ENCODE results near the gene SEMA6D.

The SEMA6D gene

GRCh38 chr15:47744496-47744895 lies 27.2 kb downstream of the SEMA6D start:
- no peak for DNase-seq

- no peak for DNase-seq
Measured at GRCh38 chr15:47744973-47745372, 27.7 kb downstream of the SEMA6D start.

DNA sequence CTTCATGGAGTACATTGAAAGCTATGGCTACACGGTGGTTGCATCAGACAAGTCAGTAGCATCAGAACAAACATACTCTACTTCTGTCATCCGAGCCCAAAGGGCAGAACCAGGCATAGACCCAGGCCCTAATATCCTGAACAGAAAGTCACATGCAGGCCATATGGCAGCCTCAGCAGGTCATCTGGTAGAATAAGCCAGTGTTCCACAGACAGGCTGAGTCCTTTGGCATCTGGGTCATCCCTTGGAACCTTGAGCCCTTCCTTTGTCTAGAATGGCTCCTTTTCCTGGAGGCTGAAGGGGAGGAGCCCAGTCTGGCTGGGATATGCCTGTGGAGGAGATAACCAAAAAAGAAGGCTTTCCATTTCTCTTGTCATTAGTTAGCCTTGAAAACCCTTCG lies 29.2 kb downstream of the SEMA6D start:
- no peak for DNase-seq

GRCh38 chr15:47750030-47750739 lies 32.9 kb downstream of the SEMA6D start:
- DNase-seq: no peak

DNA sequence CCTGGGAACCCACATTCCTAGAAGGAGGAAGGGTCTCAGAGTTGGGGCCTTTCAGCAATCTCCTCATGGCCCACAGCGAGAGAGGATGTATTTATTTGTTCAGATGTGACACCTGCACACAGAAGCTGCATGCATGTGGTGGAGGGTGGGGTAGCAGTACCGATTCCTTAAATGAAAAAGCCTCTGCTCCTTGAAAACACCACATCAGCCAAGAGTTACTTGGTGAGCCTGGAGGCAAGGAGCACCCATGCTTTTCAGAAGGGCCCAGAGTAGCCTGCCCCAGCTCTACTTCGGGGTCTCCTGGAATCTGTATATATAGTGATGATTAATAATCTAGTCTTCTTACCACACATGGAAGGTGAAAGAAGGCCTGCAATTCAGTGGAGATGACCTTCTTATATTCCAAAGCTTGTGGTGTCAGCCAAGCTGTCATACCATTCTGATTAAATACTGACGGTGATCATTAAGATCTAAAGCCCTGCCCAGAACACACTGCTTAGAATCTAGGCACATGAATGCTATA lies 33.5 kb downstream of the SEMA6D start:
- DNase-seq: no peak

- no peak for DNase-seq
Measured at GRCh38 chr15:47753591-47753990, 36.3 kb downstream of the SEMA6D start.

- DNase-seq: no peak
Measured at GRCh38 chr15:47754312-47754711, 37.0 kb downstream of the SEMA6D start.

DNA sequence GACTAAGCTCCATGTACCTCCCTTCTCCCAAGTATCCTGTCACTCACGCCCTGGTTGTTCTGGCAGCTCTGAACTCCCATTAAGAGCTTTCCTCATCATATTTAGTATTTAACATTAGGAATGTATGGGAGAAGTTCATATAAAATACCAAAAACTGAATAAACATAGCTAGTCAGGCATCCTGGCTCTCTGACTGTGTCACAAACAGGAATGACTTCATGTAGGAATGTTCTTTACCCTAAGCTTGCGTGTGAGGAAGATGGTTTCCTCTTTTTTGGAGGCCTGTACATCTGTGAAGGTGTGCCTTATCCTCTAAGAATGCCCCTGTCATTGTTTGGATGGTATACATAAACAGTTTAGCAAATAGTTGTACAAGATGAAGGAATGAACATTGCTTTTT lies 38.6 kb downstream of the SEMA6D start:
- no peak for DNase-seq

DNA sequence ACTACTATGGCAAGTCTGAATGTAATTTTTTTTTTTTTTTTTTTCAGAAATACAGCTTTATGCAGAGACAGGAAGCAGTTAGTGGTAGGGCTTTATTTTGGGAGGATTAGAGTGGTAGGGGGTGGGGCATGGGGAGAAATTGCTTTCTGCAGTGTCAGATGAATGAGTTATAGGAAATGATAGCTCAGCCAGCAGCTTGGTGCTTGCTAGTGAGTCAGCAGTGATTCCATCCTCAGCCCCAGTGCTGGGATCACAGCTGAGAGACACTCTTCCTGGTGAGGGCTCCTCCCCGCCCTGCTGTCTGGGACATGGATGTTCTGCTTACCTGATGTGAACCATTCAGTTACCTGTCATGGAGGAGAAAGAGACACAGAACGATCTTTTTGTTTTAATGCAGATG lies 39.6 kb downstream of the SEMA6D start:
- DNase-seq: no peak

DNA sequence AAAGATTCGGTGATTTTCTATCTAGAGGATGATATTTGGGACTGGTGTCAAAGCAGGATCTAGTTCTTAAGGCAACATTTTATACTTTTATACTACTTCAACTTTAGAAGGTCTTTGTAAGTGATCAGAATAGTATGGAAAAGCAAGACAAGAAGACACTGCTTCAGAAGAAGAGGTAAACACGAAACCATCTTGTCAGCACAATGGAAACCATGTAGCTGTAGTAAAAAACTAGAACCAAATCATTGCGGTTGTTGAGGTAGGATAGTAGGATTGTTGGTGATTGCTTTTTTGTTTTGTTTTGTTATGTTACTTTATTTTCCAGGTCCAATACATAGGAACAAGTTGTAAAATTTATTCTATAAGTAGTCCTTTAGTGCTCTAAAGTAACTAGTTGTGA lies 40.0 kb downstream of the SEMA6D start:
- DNase-seq: no peak

DNA sequence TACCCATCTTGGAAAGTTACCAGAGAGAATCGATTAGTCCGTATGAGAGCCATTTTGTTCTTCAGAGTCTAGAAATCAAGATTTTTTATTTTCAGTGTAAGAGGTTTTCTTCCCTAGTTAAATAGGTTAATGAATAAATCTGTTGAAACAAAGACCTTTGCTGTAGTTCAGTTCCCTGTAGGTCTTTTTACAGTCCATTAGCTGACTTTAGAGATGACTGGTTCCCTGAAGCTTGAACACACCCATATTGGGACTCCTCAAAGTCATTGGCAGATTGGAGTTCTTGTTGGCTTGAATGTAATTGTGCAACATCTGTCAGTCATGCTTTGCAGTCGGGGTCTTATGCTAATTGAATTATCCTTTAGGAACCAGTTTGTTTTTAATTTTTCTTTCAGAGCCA lies 45.3 kb downstream of the SEMA6D start:
- DNase-seq: no peak

GRCh38 chr15:47764666-47765065 lies 47.4 kb downstream of the SEMA6D start:
- no peak for DNase-seq

DNA sequence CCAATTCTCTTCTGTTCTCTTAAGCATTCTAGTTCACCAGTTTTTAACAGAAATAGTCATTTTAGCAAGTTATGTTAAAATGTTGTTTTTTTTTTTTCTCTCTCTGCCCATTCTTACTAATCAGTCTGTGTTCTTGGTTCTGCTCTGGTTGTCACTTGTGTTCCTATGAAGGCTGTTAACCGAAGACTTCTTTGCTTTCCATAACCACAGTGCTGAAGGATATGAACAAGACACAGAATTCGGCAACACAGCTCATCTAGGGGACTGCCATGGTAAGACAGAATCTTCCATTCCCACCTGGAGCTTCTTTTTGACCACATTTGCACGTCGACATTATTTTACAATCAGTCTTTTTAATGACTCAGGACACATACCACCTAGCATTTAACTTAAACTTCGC lies 49.1 kb downstream of the SEMA6D start:
- no peak for DNase-seq

GRCh38 chr15:47767035-47767434 lies 49.7 kb downstream of the SEMA6D start:
- no peak for DNase-seq

- DNase-seq: no peak
Measured at GRCh38 chr15:47768735-47769134, 51.4 kb downstream of the SEMA6D start.

DNA sequence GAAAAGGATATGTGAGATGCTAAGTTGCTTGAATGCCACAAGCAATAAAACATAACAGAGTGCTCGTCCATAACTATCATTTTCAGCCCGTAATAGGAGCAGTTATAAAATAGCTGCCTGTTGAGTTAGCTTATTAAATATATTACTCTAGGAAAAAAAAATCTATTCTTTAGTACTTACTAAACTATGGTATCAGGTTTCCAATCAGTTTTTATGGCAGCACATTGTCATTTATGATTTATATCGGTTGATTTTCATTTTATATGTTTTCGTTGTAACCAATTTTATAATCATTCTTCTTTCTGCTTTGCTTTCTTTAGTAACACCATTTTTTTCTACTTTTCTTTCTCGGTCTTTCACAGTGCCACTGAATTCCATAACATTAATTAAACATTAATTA lies 51.9 kb downstream of the SEMA6D start:
- DNase-seq: no peak

- DNase-seq: no peak
Measured at GRCh38 chr15:47773143-47773542, 55.8 kb downstream of the SEMA6D start.

- DNase-seq: no peak
Measured at GRCh38 chr15:47778263-47778770, 61.0 kb downstream of the SEMA6D start.

- no peak for DNase-seq
Measured at GRCh38 chr15:47780971-47781370, 63.7 kb downstream of the SEMA6D start.

DNA sequence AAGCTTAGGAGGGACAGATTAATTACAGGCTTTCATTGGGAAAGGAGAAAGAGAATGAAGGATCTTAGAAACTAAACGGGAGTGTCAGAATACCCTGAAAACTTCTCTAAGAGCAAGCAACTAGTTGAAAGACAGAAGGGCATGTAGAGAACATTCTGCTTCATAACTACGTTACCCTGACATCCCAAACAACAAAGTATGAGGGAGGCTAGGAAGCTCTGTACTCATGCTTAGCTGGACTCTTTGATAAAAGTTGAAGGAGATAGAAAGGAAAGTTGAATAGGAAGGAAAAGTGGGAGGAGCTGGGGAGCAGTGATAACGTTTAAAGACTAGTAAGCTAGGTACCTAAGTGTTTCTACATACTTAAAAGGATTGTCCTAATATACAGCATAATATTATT lies 64.2 kb downstream of the SEMA6D start:
- no peak for DNase-seq

DNA sequence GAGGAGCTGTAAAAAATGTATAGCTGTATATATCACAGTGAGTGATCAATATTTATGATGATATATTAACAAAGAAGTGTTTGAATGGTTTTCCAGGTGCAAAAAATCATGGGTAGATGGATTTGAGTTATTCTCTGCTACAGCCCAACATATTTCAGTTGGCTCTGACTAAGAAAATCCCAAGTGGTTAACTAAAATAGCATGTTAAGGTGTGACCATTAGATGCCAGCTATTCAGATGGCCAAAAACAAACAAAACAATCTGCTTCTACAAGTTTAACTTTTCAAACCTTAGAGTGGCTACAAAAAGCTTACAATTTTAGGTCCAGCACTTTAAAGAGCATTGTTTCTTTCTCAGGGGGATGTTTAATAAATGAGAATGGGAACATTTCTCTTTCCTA lies 67.5 kb downstream of the SEMA6D start:
- no peak for DNase-seq

DNA sequence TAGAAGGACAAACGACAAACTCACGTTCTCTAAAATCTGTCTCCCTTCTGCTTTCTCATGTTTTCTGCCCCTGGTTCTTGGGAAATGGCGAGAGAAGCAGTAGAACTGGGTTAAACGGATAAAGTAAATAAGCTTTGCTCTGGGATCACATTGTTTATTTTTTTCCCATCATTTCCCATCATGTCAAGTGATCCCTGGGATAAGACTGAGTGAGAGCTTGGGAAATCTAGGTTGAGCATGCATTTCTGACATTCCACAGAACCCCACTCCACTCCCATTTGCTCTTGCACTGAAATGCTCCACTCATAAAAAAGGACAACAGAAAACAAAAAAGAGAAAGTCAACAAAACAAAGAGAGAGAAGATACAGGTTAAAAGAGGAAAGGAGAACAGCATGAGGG lies 69.1 kb downstream of the SEMA6D start:
- DNase-seq: no peak

GRCh38 chr15:47787875-47788274 lies 70.6 kb downstream of the SEMA6D start:
- DNase-seq: no peak

DNA sequence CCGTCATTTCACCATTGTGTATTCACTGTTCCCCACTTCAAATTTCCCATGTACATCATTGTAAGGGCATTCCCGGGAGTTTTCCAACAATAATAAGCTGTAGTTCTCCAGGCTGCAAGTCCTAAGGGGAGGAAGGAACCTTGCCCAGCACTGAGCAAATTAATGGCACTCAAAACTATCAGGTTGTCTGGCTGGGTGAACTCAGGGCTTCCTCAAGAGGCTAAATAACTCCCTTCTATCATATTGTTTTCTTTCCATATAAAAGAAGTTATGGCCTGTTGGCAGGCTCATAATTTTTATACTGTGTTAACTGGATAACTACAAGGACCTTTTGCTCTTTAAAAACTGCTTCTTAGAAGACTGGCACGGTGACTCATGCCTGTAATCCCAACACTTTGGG lies 71.4 kb downstream of the SEMA6D start:
- DNase-seq: no peak

DNA sequence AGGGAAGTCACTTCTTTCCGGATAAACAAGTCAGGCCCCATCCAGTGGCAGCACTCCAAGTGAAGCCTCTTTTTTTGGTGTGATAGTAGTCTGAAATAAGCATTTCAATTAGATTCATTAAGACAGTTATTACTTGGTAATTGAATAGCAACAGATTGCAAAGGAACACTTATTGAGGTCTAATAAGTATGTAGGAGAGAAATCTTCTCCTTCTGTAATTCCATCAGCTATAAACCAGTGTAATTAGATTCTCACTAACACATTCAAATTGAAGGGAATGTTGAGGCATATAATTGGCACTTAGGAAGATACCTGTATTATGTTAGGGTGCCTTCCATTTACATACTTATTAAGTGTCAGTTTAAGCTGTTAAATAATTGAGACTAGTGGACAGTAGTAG lies 73.9 kb downstream of the SEMA6D start:
- no peak for DNase-seq
